IMR-90 (cell line): ENCODE data around the gene GPSM1.

Experiments used
- BHLHE40 ChIP-seq: fragments of 150-350 bp; IDR thresholded peaks from 2 replicates; pipeline ENCODE4 v1.6.1; 2016; ENCODE audit warnings: mild to moderate bottlenecking, low read depth, low read length
- CEBPB ChIP-seq: IDR thresholded peaks from 2 replicates; pipeline ENCODE4 v1.6.1; 2012; ENCODE audit warnings: low read depth, low read length, improper control_type of control experiment
- CHD1 ChIP-seq: IDR thresholded peaks from 2 replicates; pipeline ENCODE4 v1.6.1; 2012; ENCODE audit warnings: low read depth, low read length, improper control_type of control experiment
- MAFK ChIP-seq: IDR thresholded peaks from 2 replicates; pipeline ENCODE4 v1.6.1; 2012; ENCODE audit warnings: low read depth, low read length, improper control_type of control experiment
- MAZ ChIP-seq: IDR thresholded peaks from 2 replicates; pipeline ENCODE4 v1.6.1; 2012; ENCODE audit warnings: low read depth, mild to moderate bottlenecking, low read length, improper control_type of control experiment, moderate library complexity, borderline replicate concordance
- MXI1 ChIP-seq: IDR thresholded peaks from 2 replicates; pipeline ENCODE4 v1.6.1; 2012; ENCODE audit warnings: low read depth, mild to moderate bottlenecking, low read length, moderate library complexity, borderline replicate concordance
- POLR2A ChIP-seq: IDR thresholded peaks from 2 replicates; pipeline ENCODE4 v1.6.1; 2012; ENCODE audit warnings: mild to moderate bottlenecking, low read depth, low read length
- RAD21 ChIP-seq: IDR thresholded peaks from 2 replicates; pipeline ENCODE4 v1.6.1; 2012; ENCODE audit warnings: low read length, improper control_type of control experiment
- SMC3 ChIP-seq: fragments of 150-350 bp; IDR thresholded peaks from 2 replicates; pipeline ENCODE4 v1.6.1; 2016; ENCODE audit warnings: low read depth, mild to moderate bottlenecking, antibody characterized with exemption, low read length, moderate library complexity
- TF ChIP-seq, protein P1 (sequence below): conservative IDR thresholded peaks from 2 replicates; pipeline ENCODE4 v1.5.1; 2012; ENCODE audit warnings: mild to moderate bottlenecking, low read depth, low read length, improper control_type of control experiment
- TF ChIP-seq, protein P2 (sequence below): fragments of 150-350 bp; IDR thresholded peaks from 2 replicates; pipeline ENCODE4 v1.6.1; 2017; ENCODE audit warnings: mild to moderate bottlenecking, antibody characterized with exemption, low read length, low read depth

DNA sequence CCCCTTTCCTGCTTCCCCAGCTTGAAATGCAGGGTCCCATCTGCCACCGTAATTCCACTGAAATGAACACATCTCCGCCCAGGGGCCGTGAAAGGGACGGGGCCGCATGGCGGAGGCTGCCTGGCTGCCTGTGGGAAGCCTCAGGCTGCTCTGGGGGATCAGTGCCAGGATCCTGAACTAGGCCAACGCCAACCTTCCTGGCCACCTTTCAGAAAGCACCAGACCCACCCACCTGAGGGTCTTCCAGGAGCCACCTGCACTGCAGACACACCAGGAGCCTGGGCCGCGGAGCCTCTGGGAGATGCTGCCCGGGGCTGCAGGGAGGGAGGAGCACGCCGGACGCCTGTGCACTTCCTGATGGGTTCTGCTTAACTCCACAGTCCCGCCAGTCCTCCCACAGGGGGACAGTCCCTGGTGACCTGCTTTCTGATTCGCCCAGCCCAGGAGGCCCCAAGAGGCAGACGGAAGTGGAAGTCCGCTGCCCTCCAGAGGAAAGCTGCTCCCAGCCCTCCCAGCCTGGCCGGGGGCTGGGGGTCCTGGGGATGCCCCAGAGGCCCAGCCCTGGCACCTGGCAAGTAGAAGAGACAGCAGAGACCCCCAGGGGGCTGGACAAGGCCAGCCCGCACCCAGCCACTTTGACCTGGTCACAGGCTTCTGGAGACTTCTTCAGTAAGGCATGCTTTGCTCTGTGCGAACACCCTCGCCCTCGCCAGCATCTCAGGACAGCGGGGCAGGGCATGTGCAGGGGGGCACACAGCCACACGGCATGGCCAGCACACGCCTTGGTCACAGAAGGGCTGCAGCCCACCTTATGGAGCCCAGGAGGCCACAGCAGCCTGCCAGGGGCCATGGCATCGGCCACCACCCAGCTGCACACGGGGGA lies 46.2 kb downstream of the GPSM1 start, which contains the start of gene CARD9:
- TF ChIP-seq POLR2A = no peak
- no peak for TF ChIP-seq MAZ
- TF ChIP-seq, protein P1, sequence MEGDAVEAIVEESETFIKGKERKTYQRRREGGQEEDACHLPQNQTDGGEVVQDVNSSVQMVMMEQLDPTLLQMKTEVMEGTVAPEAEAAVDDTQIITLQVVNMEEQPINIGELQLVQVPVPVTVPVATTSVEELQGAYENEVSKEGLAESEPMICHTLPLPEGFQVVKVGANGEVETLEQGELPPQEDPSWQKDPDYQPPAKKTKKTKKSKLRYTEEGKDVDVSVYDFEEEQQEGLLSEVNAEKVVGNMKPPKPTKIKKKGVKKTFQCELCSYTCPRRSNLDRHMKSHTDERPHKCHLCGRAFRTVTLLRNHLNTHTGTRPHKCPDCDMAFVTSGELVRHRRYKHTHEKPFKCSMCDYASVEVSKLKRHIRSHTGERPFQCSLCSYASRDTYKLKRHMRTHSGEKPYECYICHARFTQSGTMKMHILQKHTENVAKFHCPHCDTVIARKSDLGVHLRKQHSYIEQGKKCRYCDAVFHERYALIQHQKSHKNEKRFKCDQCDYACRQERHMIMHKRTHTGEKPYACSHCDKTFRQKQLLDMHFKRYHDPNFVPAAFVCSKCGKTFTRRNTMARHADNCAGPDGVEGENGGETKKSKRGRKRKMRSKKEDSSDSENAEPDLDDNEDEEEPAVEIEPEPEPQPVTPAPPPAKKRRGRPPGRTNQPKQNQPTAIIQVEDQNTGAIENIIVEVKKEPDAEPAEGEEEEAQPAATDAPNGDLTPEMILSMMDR = no peak
- no peak for TF ChIP-seq MXI1
- no peak for TF ChIP-seq CEBPB
- TF ChIP-seq CHD1 = no peak
- TF ChIP-seq RAD21 = no peak
- TF ChIP-seq BHLHE40 = no peak
- TF ChIP-seq MAFK = no peak
- TF ChIP-seq, protein P2, sequence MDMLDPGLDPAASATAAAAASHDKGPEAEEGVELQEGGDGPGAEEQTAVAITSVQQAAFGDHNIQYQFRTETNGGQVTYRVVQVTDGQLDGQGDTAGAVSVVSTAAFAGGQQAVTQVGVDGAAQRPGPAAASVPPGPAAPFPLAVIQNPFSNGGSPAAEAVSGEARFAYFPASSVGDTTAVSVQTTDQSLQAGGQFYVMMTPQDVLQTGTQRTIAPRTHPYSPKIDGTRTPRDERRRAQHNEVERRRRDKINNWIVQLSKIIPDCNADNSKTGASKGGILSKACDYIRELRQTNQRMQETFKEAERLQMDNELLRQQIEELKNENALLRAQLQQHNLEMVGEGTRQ = no peak
- TF ChIP-seq SMC3 = no peak
